Gastroesophageal sphincter (tissue), 4 donors: Measurements from ENCODE around the gene PPP6R2. TPM values are rescaled to one million over a fixed set of nuclear protein-coding genes. Genes with fewer than 3 reads are reported as not detected.

ENCODE experiments used
- ATAC-seq: fragments of 150-250 bp; one replicate; pipeline ENCODE4 v1.9.1; 2016; ENCODE audit warnings: mild to moderate bottlenecking, moderate library complexity
- H3K27ac ChIP-seq, 4 donors: fragments of 200-600 bp; sonication (generic) in 3 of 4; 1 replicate in 3 of 4; 2 replicates in 1 of 4; pipeline ENCODE4 v1.5.1; 2016 to 2019
- H3K27me3 ChIP-seq: fragments of 200-600 bp; sonication (generic); one replicate; pipeline ENCODE4 v1.5.1; 2019
- H3K36me3 ChIP-seq, 2 donors: fragments of 200-600 bp; sonication (generic); one replicate each; pipeline ENCODE4 v1.5.1; 2019; ENCODE audit warnings: control low read depth in 1 of 2
- H3K4me1 ChIP-seq, 3 donors: fragments of 200-600 bp; sonication (generic); 1 replicate in 2 of 3; 2 replicates in 1 of 3; pipeline ENCODE4 v1.5.1; 2016 to 2019; ENCODE audit warnings: control low read depth in 2 of 3
- H3K4me3 ChIP-seq, 2 donors: fragments of 200-600 bp; sonication (generic); one replicate each; pipeline ENCODE4 v1.5.1; 2019; ENCODE audit warnings: mild to moderate bottlenecking in 1 of 2, moderate library complexity in 1 of 2
- H3K9me3 ChIP-seq, 3 donors: fragments of 200-600 bp; sonication (generic); one replicate each; pipeline ENCODE4 v1.5.1; 2017 to 2019; ENCODE audit warnings: control low read depth in 2 of 3
- EP300 ChIP-seq: sonication (generic); formaldehyde crosslinking; IDR thresholded peaks from one replicate; pipeline ENCODE4 v1.6.1; 2017; ENCODE audit warnings: antibody characterized with exemption, mild to moderate bottlenecking
- POLR2A ChIP-seq, 2 donors: fragments of 450-650 bp; IDR thresholded peaks; one replicate each; pipeline ENCODE4 v1.6.1; 2017; ENCODE audit warnings: antibody characterized with exemption in 2 of 2, mild to moderate bottlenecking in 2 of 2, moderate library complexity in 1 of 2
- POLR2AphosphoS5 ChIP-seq: sonication (generic); formaldehyde crosslinking; IDR thresholded peaks from one replicate; pipeline ENCODE4 v1.6.1; 2017; ENCODE audit warnings: antibody characterized with exemption
- WGBS, 2 donors: methylation state at CpG; one replicate each; pipeline ENCODE4 v1.1.5; 2018; ENCODE audit warnings: low coverage in 1 of 2; 5-methylcytosine and 5-hydroxymethylcytosine counted together
- total RNA-seq, 4 donors: library from RNA; depleted of rRNA; stranded (reverse); fragments of >200 nt; gene quantifications; one replicate each; pipeline ENCODE4 v1.1.0, GENCODE V29; 2016
- TF ChIP-seq, protein P1 (sequence below), 4 experiments: fragments of 200-600 bp in 2 of 4; fragments of 450-650 bp in 2 of 4; sonication (generic) in 1 of 4; IDR thresholded peaks; one replicate each; pipeline ENCODE4 v1.5.1; 2017 to 2019; ENCODE audit warnings: antibody characterized with exemption in 4 of 4, mild to moderate bottlenecking in 2 of 4, moderate library complexity in 2 of 4

The PPP6R2 gene
- total RNA-seq, 4 donors from 2014 or later: 52.2 to 73.5 (median 64.2) TPM

- Histone ChIP-seq H3K27ac (peak overlapping the region in 3 of 4 donors; percentile 39 to 90 (median 65)), H3K27me3 (no peaks in the 10 kb centered on the region), H3K4me1 (peaks cover 0 to 100% (median 69%) of the 10 kb centered on the region in 3 donors), H3K36me3 (no peaks in the 10 kb centered on the region), H3K4me3 (no peak overlapping the region), H3K9me3 (no peaks in the 10 kb centered on the region)
- 49 to 53% methylated on average over 4 to 8 of the region's 29 CpGs for WGBS, 2 donors
- no peak for ATAC-seq
- TF ChIP-seq, protein P1, sequence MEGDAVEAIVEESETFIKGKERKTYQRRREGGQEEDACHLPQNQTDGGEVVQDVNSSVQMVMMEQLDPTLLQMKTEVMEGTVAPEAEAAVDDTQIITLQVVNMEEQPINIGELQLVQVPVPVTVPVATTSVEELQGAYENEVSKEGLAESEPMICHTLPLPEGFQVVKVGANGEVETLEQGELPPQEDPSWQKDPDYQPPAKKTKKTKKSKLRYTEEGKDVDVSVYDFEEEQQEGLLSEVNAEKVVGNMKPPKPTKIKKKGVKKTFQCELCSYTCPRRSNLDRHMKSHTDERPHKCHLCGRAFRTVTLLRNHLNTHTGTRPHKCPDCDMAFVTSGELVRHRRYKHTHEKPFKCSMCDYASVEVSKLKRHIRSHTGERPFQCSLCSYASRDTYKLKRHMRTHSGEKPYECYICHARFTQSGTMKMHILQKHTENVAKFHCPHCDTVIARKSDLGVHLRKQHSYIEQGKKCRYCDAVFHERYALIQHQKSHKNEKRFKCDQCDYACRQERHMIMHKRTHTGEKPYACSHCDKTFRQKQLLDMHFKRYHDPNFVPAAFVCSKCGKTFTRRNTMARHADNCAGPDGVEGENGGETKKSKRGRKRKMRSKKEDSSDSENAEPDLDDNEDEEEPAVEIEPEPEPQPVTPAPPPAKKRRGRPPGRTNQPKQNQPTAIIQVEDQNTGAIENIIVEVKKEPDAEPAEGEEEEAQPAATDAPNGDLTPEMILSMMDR (IDR thresholded peaks at IDR 0.05): no peak
- TF ChIP-seq POLR2A (IDR thresholded peaks at IDR 0.05): no peak
- TF ChIP-seq EP300: no peak
These were observed 46.3 kb upstream of the PPP6R2 start for GRCh38 chr22:50296658-50297490.

DNA sequence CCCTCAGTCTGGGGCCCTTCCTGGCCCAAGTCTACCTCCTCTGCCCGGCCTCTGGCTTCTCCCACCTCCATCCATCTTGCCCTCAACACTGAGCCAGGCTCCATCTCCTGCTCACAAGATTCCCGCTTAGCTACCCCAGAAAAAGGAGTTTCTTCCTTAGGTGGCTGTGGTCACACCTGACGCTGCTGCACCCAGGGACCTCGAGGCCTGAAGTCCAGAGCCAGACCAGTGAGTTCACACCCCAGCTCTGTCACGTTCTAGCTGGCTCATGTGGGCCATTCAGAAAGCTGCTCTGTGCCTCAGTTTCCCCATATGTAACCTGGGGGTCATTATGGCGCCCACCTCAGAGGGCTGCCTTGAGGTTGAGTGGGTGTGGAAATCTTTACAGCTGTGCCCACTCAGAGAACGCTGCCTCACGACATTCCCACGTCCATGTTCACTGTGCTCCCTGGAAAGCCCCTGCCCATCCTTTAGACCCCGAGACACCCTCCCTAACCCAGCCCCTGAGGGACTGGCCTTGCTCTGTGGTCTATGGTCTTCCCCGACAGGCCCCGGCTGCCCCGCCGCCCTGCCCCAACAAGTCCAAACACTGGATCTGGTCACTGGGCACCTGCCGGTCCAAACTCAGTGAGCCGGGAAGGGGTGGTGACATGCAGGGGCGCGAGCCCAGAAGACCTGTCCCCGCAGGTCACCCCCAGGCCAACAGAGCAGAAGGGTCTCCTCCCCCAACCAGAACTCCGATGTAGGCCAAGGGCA, 45.4 kb upstream of the PPP6R2 start:
- Histone ChIP-seq H3K27me3 (no peaks in the 10 kb centered on the region), H3K36me3 (no peaks in the 10 kb centered on the region), H3K27ac (peak overlapping the region in 3 of 4 donors; percentile 39 to 90 (median 65)), H3K4me3 (no peak overlapping the region), H3K4me1 (peaks cover 0 to 100% (median 72%) of the 10 kb centered on the region in 3 donors), H3K9me3 (no peaks in the 10 kb centered on the region)
- no peak for ATAC-seq
- WGBS, 2 donors: 85% methylated on average over 9 of the region's 20 CpGs; no CpG with 5 or more reads in 1 of the 2 donors
- no peak for TF ChIP-seq EP300
- no peak for TF ChIP-seq POLR2A (IDR thresholded peaks at IDR 0.05)
- TF ChIP-seq, protein P1 (IDR thresholded peaks at IDR 0.05): no peak
- TF ChIP-seq POLR2AphosphoS5: no peak

DNA sequence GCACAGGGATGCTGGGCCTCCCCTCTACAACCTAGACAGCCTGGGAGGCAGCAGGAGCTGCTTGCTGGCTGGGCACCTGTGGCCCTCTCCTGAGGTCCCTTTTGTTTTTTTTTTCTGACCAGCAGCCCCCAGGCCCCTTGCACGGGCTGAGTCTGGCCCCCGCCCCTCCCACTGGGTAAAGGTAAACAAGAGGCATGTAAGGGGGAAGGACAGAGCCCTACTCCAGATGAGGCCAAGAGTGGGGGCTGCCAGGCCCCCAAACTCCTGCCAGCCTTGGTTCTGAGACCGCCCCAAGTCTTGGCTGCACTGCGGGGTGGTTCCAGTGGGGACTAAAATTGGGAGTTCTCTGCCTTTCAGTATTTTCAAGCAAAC, 44.9 kb upstream of the PPP6R2 start:
- no peak for ATAC-seq
- no peak overlapping the region for H3K4me3 ChIP-seq
- TF ChIP-seq POLR2AphosphoS5: no peak
- TF ChIP-seq POLR2A (IDR thresholded peaks at IDR 0.05): no peak
- TF ChIP-seq, protein P1 (IDR thresholded peaks at IDR 0.05): no peak
- no peak for TF ChIP-seq EP300
- peaks cover 0 to 100% (median 72%) of the 10 kb centered on the region in 3 donors for H3K4me1 ChIP-seq
- peak overlapping the region in 3 of 4 donors; percentile 39 to 90 (median 65) for H3K27ac ChIP-seq
- WGBS, 2 donors: no CpG with 5 or more reads among the region's 4 CpGs
- no peaks in the 10 kb centered on the region for H3K27me3 ChIP-seq
- H3K9me3 ChIP-seq: no peaks in the 10 kb centered on the region
- no peaks in the 10 kb centered on the region for H3K36me3 ChIP-seq

DNA sequence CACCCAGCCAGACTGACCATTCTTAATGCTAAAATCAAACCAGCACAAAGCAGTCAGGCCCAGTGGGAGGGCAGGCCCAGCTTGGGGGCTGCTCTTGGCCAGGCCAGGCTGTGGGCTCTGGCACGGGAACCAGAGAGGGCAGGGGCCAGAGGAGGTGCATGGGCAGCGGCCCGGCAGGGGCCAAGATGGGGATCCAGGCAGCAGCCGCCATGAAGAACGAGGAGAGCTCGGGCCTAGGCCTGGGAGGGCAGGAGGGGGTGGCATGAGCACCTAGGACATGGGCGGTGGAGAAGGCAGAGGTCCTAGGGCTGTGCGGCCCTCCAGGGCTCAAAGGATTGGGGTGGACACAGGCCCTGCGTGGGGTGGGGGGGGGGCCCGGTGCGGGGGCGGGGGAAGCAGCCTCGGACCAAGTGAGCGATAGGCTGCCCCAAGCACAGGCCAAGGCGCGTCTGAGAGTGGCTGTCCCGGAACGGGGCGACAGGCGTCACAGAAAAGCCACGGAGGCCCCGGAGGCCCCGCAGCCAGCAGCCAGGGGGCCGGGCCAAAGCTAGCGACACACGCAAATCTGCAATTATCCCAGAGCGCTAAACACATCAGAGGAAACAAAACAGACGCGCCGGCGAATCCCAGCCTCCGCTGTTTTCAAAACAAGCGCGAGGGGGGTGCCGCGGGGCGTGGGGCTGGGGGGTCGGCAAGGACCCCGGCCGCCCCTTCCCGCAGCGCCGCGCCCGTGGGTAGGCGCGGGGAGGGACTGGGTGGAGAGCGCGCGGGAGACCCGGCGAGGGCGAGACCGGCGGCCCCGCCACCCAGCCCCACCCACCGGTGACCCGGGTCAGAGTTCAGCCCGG, 44.0 kb upstream of the PPP6R2 start:
- no peaks in the 10 kb centered on the region for H3K27me3 ChIP-seq
- no peak for ATAC-seq

More for the DNA sequence above, 44.0 kb upstream of the PPP6R2 start:
- no peaks in the 10 kb centered on the region for H3K36me3 ChIP-seq
- TF ChIP-seq EP300 (no peak), POLR2A (IDR thresholded peaks at IDR 0.05) (no peak), POLR2AphosphoS5 (no peak)
- TF ChIP-seq, protein P1 (IDR thresholded peaks at IDR 0.05): no peak
- no peaks in the 10 kb centered on the region for H3K9me3 ChIP-seq
- peaks cover 0 to 100% (median 72%) of the 10 kb centered on the region in 3 donors for H3K4me1 ChIP-seq
- peak overlapping the region in 1 of 2 donors; percentile 49 for H3K4me3 ChIP-seq
- peak overlapping the region in 3 of 4 donors; percentile 65 to 94 (median 90) for H3K27ac ChIP-seq
- WGBS, 2 donors: 52 to 100% methylated on average over 1 to 17 of the region's 59 CpGs
